Breast epithelium (tissue), 4 donors: Measurements from ENCODE around the gene MYOT. TPM values are rescaled to one million over a fixed set of nuclear protein-coding genes. Genes with fewer than 3 reads are reported as not detected.
A peak's percentile ranks its signal among the peaks of the same experiment; 100 is the strongest.

Experiments used
- DNase-seq, 2 donors: peaks; one replicate each; pipeline ENCODE4 v3.0.0-alpha.2; 2019; ENCODE audit warnings: low spot score in 2 of 2
- H3K27ac ChIP-seq, 2 donors: fragments of 200-600 bp; sonication (generic) in 1 of 2; one replicate each; pipeline ENCODE4 v1.5.1; 2016 to 2019; ENCODE audit warnings: mild to moderate bottlenecking in 1 of 2
- H3K27me3 ChIP-seq, 2 donors: fragments of 200-600 bp; sonication (generic) in 1 of 2; one replicate each; pipeline versions ENCODE4 v1.5.1 to v1.6.0; 2017 to 2019; ENCODE audit warnings: control low read depth in 1 of 2, mild to moderate bottlenecking in 1 of 2
- H3K36me3 ChIP-seq: fragments of 200-600 bp; one replicate; pipeline ENCODE4 v1.5.1; 2019
- H3K4me1 ChIP-seq, 2 donors: fragments of 200-600 bp; sonication (generic); one replicate each; pipeline ENCODE4 v1.5.1; 2016 to 2019; ENCODE audit warnings: control low read depth in 1 of 2
- H3K4me3 ChIP-seq, 3 donors: fragments of 200-600 bp; sonication (generic); 1 replicate in 2 of 3; 2 replicates in 1 of 3; pipeline ENCODE4 v1.5.1; 2016 to 2019; ENCODE audit warnings: mild to moderate bottlenecking in 3 of 3, moderate library complexity in 2 of 3
- H3K9me3 ChIP-seq, 2 donors: fragments of 200-600 bp; sonication (generic) in 1 of 2; one replicate each; pipeline ENCODE4 v1.5.1; 2016 to 2019; ENCODE audit warnings: control low read depth in 1 of 2
- POLR2A ChIP-seq: fragments of 450-650 bp; IDR thresholded peaks from one replicate; pipeline ENCODE4 v1.6.1; 2016; ENCODE audit warnings: antibody characterized with exemption, mild to moderate bottlenecking, moderate library complexity
- POLR2AphosphoS5 ChIP-seq, 3 donors: sonication (generic); formaldehyde crosslinking; IDR thresholded peaks; one replicate each; pipeline ENCODE4 v1.6.1; 2017; ENCODE audit warnings: antibody characterized with exemption in 3 of 3
- intact Hi-C: fragments of 100-400 bp; cut with DNase I; formaldehyde crosslinking; loops from one replicate; pipeline ENCODE4 v1.15.1; 2023; ENCODE audit warnings: low total_unique reads
- total RNA-seq, 3 donors: library from RNA; depleted of rRNA; stranded (reverse); fragments of >200 nt; gene quantifications; one replicate each; pipeline ENCODE4 v1.1.0, GENCODE V29; 2016
- TF ChIP-seq, protein P1 (sequence below), 3 donors: fragments of 450-650 bp; IDR thresholded peaks; one replicate each; pipeline ENCODE4 v1.5.1; 2016 to 2017; ENCODE audit warnings: antibody characterized with exemption in 3 of 3, mild to moderate bottlenecking in 3 of 3, moderate library complexity in 3 of 3

Gene MYOT
- total RNA-seq, 3 donors from 2014 or later: 2.3 to 11.0 (median 4.7) TPM

DNA sequence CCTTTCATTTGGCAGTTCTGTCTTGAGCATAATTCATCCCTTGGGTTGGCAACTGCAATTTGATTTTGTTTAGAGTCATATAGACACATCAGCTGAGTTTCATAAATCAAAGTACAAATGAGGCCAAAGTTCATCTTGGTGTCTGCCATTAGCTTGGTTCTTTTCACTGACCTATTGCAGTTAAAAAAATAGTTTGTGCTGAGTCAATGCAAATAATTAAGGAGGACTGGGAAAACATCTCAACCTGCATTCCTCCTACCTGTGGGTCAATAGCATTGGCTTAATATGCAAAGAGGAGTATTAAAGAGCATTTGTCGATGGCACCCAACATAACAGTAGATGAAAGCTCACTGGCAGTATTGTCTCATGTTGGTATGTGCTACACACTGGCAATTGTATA is 23.2 kb downstream of the MYOT start:
- TF ChIP-seq POLR2AphosphoS5 (IDR thresholded peaks at IDR 0.05) (no peak), POLR2A (no peak)
- TF ChIP-seq, protein P1, sequence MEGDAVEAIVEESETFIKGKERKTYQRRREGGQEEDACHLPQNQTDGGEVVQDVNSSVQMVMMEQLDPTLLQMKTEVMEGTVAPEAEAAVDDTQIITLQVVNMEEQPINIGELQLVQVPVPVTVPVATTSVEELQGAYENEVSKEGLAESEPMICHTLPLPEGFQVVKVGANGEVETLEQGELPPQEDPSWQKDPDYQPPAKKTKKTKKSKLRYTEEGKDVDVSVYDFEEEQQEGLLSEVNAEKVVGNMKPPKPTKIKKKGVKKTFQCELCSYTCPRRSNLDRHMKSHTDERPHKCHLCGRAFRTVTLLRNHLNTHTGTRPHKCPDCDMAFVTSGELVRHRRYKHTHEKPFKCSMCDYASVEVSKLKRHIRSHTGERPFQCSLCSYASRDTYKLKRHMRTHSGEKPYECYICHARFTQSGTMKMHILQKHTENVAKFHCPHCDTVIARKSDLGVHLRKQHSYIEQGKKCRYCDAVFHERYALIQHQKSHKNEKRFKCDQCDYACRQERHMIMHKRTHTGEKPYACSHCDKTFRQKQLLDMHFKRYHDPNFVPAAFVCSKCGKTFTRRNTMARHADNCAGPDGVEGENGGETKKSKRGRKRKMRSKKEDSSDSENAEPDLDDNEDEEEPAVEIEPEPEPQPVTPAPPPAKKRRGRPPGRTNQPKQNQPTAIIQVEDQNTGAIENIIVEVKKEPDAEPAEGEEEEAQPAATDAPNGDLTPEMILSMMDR (IDR thresholded peaks at IDR 0.05): no peak
- H3K36me3 ChIP-seq: no peaks in the 10 kb centered on the region
- no peaks in the 10 kb centered on the region for H3K27me3 ChIP-seq
- no peak for DNase-seq
- H3K27ac ChIP-seq: no peak overlapping the region
- H3K9me3 ChIP-seq: no peaks in the 10 kb centered on the region
- H3K4me1 ChIP-seq: no peaks in the 10 kb centered on the region
- intact Hi-C loops: no loop called here
- H3K4me3 ChIP-seq: no peak overlapping the region

DNA sequence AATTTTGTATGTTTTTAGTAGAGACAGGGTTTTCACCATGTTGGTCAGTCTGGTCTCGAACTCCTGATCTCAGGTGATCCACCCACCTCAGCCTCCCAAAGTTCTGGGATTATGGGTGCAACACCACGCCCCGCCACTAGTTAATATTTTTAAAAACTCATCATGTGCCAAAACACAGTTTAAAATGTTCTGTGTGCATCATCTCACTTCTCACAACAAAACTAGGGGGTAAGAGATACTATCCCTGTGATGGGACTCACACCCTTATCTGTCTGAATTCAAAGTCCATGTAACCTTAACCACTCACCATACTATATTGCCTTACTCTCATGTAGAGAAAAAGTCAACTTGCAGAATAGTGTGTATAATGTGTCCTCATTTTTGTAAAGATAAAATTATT is 24.2 kb downstream of the MYOT start:
- H3K4me1 ChIP-seq: no peaks in the 10 kb centered on the region
- no peaks in the 10 kb centered on the region for H3K27me3 ChIP-seq
- no peak overlapping the region for H3K27ac ChIP-seq
- H3K4me3 ChIP-seq: no peak overlapping the region
- intact Hi-C loops: no loop called here
- DNase-seq: no peak
- no peaks in the 10 kb centered on the region for H3K9me3 ChIP-seq
- TF ChIP-seq, protein P1 (IDR thresholded peaks at IDR 0.05): peak in 2 of 3 donors; percentile 10 to 27
- no peak for TF ChIP-seq POLR2AphosphoS5 (IDR thresholded peaks at IDR 0.05)
- H3K36me3 ChIP-seq: no peaks in the 10 kb centered on the region

DNA sequence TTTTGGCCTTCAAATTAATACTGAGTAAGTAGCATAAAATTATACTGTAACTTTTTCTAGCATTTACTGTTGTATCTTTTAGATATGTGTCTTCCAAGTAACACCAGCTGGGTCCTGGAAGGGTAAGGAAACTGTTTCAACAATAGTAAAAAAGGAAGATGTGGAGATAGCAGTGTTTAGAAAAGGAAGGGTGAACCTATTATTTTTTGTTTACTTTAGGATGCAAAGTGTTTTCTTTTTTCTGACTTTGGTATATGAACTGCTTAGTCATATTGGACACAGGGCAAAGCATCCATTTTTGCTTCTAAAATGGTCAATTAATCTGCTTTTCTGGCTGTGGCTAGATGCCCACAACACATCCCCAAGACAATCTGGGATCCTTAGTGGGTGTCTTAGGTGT is 26.9 kb downstream of the MYOT start:
- Histone ChIP-seq H3K4me3 (no peak overlapping the region), H3K36me3 (no peaks in the 10 kb centered on the region), H3K27me3 (no peaks in the 10 kb centered on the region), H3K9me3 (no peaks in the 10 kb centered on the region), H3K27ac (no peak overlapping the region), H3K4me1 (no peaks in the 10 kb centered on the region)
- intact Hi-C loops: no loop called here
- no peak for DNase-seq
- TF ChIP-seq, protein P1 (IDR thresholded peaks at IDR 0.05): no peak
- TF ChIP-seq POLR2AphosphoS5 (IDR thresholded peaks at IDR 0.05) (no peak), POLR2A (no peak)

DNA sequence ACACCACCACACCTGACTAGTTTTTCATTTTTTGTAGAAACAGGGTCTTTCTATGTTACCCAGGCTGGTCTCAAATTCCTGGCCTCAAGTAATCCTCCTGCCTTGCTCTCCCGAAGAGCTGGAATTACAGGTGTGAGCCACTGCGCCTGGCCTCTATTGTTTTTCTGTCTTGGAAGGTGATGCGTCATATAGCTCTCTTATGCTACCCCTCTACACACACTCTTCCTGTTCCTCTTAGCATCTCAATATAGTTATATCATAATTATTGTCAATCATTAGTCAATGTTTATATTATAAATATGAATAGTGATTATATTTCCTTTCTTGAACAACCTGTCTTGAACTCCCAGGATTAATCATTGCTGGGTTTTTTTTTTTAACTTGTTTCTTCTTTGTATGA is 28.9 kb downstream of the MYOT start:
- Histone ChIP-seq H3K36me3 (no peaks in the 10 kb centered on the region), H3K4me1 (no peaks in the 10 kb centered on the region), H3K9me3 (no peaks in the 10 kb centered on the region), H3K27ac (no peak overlapping the region), H3K4me3 (no peak overlapping the region), H3K27me3 (no peaks in the 10 kb centered on the region)
- intact Hi-C loops: no loop called here
- TF ChIP-seq POLR2A: no peak
- TF ChIP-seq POLR2AphosphoS5 (IDR thresholded peaks at IDR 0.05): no peak
- no peak for DNase-seq

DNA sequence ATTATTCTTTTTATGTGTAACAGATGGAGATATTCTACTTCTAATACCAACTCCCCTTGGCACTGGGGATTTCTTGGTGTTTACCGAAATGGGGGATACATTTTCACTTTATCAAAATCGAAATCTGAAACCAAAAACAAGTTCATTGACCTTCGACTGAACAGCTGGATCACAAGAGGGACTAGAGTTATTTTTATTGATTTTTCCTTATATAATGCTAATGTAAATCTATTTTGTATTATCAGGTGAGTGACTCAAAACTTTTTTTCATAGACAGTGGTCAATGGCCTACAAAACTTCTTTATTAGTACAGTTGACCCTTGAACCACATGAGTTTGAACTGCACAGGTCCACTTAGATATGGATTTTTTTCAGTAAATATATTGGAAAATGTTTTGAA is 31.8 kb downstream of the MYOT start:
- Histone ChIP-seq H3K36me3 (no peaks in the 10 kb centered on the region), H3K9me3 (no peaks in the 10 kb centered on the region), H3K4me1 (no peaks in the 10 kb centered on the region), H3K27me3 (no peaks in the 10 kb centered on the region), H3K27ac (no peak overlapping the region), H3K4me3 (no peak overlapping the region)
- DNase-seq: no peak
- intact Hi-C loops: no loop called here
- TF ChIP-seq, protein P1 (IDR thresholded peaks at IDR 0.05): no peak
- no peak for TF ChIP-seq POLR2AphosphoS5 (IDR thresholded peaks at IDR 0.05)
- no peak for TF ChIP-seq POLR2A
